Left ventricle myocardium inferior (tissue), 1 donor: ENCODE measurements around the gene ATL2. TPM values are rescaled to one million over a fixed set of nuclear protein-coding genes. Genes with fewer than 3 reads are reported as not detected.

Experiments
- DNase-seq: peaks from one replicate; pipeline ENCODE4 v3.0.0-alpha.2; 2020
- H3K27ac ChIP-seq: fragments of 200-600 bp; replicated peaks from 2 replicates; pipeline ENCODE4 v1.8.0; 2021
- H3K27me3 ChIP-seq: fragments of 200-600 bp; 2 replicates; pipeline ENCODE4 v1.8.0; 2021; ENCODE audit warnings: low read depth
- H3K36me3 ChIP-seq: fragments of 200-600 bp; 2 replicates; pipeline ENCODE4 v1.8.0; 2021
- H3K4me1 ChIP-seq: fragments of 200-600 bp; 2 replicates; pipeline ENCODE4 v1.8.0; 2021
- H3K4me3 ChIP-seq: fragments of 200-600 bp; 2 replicates; pipeline ENCODE4 v1.8.0; 2021; ENCODE audit warnings: mild to moderate bottlenecking, moderate library complexity
- H3K9me3 ChIP-seq: fragments of 200-600 bp; replicated peaks from 2 replicates; pipeline ENCODE4 v1.8.0; 2021
- intact Hi-C: fragments of 100-400 bp; cut with micrococcal nuclease; formaldehyde crosslinking; loops from one replicate; pipeline ENCODE4 v1.11.0; 2022
- total RNA-seq: library from RNA; stranded (reverse); fragmentation: NEBNext Ultra II Directional; extraction: Animal tissue kit (Norgen Biotek cat#: 25700); gene quantifications from one replicate; pipeline ENCODE4 v1.2.1, GENCODE V29; 2021
- TF ChIP-seq, protein P1 (sequence below): fragments of 200-600 bp; IDR thresholded peaks from 2 replicates; pipeline ENCODE4 v1.8.0; 2021; ENCODE audit warnings: antibody characterized with exemption, mild to moderate bottlenecking, borderline replicate concordance
- donor health status: DM: no; HTN: yes; CAD: no; lungs with severe emphysema.

ATL2 gene
- total RNA-seq, 1 donor from 2014 or later, result 28.4 TPM

DNA sequence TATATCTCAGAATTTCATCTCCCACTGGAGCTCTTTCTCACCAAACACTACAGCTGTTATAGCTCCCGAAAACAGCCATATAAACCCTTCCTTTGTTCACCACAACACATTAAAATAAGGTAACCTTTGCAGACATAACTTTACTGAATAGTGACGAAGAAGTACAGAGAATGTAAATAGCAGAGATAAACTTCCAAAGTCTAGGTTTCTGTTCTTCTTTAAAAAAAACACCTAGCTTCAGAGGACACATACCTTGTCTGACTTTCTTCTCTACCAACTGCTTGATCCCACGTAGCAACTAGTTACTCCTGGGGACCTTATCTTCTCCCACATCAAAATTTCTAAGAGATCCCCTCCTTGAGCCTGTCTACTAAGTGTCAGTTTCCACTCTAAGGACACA, 32.3 kb downstream of the ATL2 start:
- H3K4me1 ChIP-seq, result peaks cover 13% of the 10 kb centered on the region
- H3K36me3 ChIP-seq, result peaks cover 33% of the 10 kb centered on the region
- H3K4me3 ChIP-seq, result no peak overlapping the region
- H3K27me3 ChIP-seq, result no peaks in the 10 kb centered on the region
- intact Hi-C loops, result no loop called here
- H3K9me3 ChIP-seq, result no peaks in the 10 kb centered on the region
- no peak for DNase-seq
- TF ChIP-seq, protein P1, sequence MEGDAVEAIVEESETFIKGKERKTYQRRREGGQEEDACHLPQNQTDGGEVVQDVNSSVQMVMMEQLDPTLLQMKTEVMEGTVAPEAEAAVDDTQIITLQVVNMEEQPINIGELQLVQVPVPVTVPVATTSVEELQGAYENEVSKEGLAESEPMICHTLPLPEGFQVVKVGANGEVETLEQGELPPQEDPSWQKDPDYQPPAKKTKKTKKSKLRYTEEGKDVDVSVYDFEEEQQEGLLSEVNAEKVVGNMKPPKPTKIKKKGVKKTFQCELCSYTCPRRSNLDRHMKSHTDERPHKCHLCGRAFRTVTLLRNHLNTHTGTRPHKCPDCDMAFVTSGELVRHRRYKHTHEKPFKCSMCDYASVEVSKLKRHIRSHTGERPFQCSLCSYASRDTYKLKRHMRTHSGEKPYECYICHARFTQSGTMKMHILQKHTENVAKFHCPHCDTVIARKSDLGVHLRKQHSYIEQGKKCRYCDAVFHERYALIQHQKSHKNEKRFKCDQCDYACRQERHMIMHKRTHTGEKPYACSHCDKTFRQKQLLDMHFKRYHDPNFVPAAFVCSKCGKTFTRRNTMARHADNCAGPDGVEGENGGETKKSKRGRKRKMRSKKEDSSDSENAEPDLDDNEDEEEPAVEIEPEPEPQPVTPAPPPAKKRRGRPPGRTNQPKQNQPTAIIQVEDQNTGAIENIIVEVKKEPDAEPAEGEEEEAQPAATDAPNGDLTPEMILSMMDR, result no peak
- H3K27ac ChIP-seq, result no peak overlapping the region

DNA sequence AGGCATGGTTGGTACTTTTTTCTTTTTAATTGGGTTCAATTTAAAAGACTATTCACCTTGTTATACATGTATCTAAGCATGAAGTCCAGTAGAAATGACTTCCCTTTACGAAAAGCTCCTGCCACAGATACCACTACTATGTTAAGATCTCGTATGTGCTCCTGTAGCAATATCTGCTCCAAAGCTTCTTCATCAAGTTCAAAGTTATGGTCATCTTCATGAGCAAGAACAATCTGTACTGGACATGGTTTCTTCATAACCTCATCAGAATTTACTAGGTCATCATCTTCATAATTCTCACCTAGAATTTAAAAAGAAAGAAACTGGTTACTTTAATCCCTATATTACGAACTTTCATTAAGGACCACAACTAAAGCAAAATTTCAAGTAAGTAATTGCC, 33.9 kb downstream of the ATL2 start:
- H3K36me3 ChIP-seq, result peaks cover 48% of the 10 kb centered on the region
- H3K4me3 ChIP-seq, result no peak overlapping the region
- H3K27me3 ChIP-seq, result no peaks in the 10 kb centered on the region
- TF ChIP-seq, protein P1, result no peak
- peaks cover 13% of the 10 kb centered on the region for H3K4me1 ChIP-seq
- no peak for DNase-seq
- H3K27ac ChIP-seq, result no peak overlapping the region
- intact Hi-C loops, result no loop called here
- no peaks in the 10 kb centered on the region for H3K9me3 ChIP-seq

DNA sequence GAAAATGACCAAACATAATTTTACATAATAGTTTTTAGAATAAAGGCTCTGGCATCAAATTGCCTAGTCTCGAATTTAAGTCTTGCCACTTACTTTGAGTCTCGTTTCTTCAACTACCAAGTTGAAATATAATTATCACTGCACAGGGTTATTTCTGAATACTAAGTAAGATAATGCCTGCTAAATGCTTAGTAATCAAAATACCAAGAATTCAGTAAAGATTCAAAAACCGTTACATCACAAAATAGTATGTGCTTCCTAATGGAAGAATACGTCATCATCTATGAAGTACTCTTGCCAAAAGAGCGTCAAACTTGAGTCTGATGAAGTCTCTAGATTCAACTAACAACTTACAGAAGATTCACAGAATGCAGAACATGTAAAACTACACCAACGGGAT, 40.5 kb downstream of the ATL2 start:
- H3K4me3 ChIP-seq, result no peak overlapping the region
- H3K4me1 ChIP-seq, result peaks cover 5% of the 10 kb centered on the region
- peaks cover 4% of the 10 kb centered on the region for H3K9me3 ChIP-seq
- DNase-seq, result no peak
- intact Hi-C loops, result no loop called here
- H3K36me3 ChIP-seq, result peaks cover 56% of the 10 kb centered on the region
- no peaks in the 10 kb centered on the region for H3K27me3 ChIP-seq
- H3K27ac ChIP-seq, result no peak overlapping the region
- TF ChIP-seq, protein P1, result no peak

DNA sequence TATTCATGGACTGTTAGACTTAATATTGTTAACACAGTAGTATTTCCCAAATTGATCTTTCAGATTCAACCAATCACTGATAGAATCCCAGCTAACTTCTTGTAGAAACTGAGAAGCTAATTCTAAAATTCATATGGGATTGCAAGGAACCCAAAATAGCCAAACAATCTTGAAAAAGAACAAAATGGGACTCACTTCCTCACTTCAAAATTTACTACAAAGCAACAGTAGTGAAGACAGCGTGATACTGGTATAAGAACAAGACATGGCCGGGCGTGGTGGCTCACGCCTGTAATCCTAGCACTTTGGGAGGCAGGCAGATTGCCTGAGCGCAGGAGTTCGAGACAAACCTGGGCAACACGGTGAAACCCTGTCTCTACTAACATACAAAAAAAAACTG, 46.3 kb downstream of the ATL2 start:
- intact Hi-C loops, result no loop called here
- Histone ChIP-seq H3K27me3 (no peaks in the 10 kb centered on the region), H3K4me3 (no peak overlapping the region), H3K4me1 (peaks cover 10% of the 10 kb centered on the region), H3K36me3 (peaks cover 24% of the 10 kb centered on the region), H3K27ac (no peak overlapping the region), H3K9me3 (peaks cover 20% of the 10 kb centered on the region)
- TF ChIP-seq, protein P1, result no peak
- no peak for DNase-seq

DNA sequence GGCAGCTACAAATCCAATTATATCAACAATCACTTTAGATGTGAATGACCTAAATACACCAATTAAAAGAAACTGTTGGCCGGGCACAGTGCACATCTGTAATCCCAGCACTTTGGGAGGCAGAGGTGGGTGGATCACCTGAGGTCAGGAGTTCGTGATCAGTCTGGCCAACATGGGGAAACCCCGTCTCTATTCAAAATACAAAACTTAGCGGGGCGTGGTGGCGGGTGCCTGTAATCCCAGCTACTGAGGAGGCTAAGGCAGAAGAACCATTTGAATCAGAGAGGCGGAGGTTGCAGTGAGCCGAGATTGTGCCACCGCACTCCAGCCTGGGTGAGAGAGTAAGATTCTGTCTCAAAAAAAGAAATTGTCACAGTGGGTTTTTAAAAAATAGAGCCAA, 49.5 kb downstream of the ATL2 start:
- Histone ChIP-seq H3K9me3 (peaks cover 20% of the 10 kb centered on the region), H3K4me3 (no peak overlapping the region), H3K27me3 (no peaks in the 10 kb centered on the region), H3K27ac (no peak overlapping the region), H3K4me1 (peaks cover 27% of the 10 kb centered on the region), H3K36me3 (peaks cover 11% of the 10 kb centered on the region)
- intact Hi-C loops, result no loop called here
- no peak for DNase-seq
- TF ChIP-seq, protein P1, result no peak

DNA sequence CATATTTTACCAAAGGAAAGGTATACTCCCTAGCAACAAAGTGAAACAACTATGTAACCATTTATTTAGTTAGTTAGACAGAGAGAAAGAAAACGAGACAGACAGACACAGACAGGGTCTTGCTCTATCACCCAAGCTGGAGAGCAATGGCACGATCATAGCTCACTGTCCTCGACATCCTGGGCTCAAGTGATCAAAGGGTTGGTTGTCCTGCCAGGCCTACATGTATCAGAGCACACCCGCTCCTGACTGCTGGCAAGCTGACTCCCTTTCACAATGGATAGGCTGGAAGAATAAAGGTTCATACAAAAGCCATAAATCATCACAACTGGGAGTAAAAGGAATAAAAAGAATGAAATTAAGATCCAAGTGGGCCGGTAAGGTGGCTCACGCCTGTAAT, 53.5 kb downstream of the ATL2 start:
- Histone ChIP-seq H3K4me1 (peaks cover 27% of the 10 kb centered on the region), H3K27ac (no peak overlapping the region), H3K9me3 (no peaks in the 10 kb centered on the region)

More for the DNA sequence above, 53.5 kb downstream of the ATL2 start:
- intact Hi-C loops, result loop anchor here (2.0 kb wide), 1 partner anchor 51 kb away; no protein-coding TSS in a partner anchor
- DNase-seq, result no peak
- no peaks in the 10 kb centered on the region for H3K27me3 ChIP-seq
- peaks cover 1% of the 10 kb centered on the region for H3K36me3 ChIP-seq
- TF ChIP-seq, protein P1, result no peak
- H3K4me3 ChIP-seq, result no peak overlapping the region
